Skin of body (tissue), 2 donors: Measurements from ENCODE around the gene NEO1. TPM values are rescaled to one million over a fixed set of nuclear protein-coding genes. Genes with fewer than 3 reads are reported as not detected.
A peak's percentile ranks its signal among the peaks of the same experiment; 100 is the strongest.
"Not testable (repeated sequence)": the region's sequence is repeated elsewhere in the genome, so short reads cannot be mapped to it uniquely, and the experiment has no call there.

ENCODE experiments used
- DNase-seq: peaks from one replicate; lab custom pipeline; 2025; lab: John Stamatoyannopoulos, UW
- total RNA-seq: library from RNA; depleted of rRNA; stranded (reverse); fragments of >200 nt; gene quantifications from one replicate; pipeline ENCODE4 v1.2.3, GENCODE V29; 2014

The NEO1 gene
- total RNA-seq, 1 donor from 2014 or later, result 66.0 TPM

- no peak for DNase-seq
Observed at GRCh38 chr15:73195166-73195565, 142.9 kb downstream of the NEO1 start.

GRCh38 chr15:73196113-73196512 is 143.8 kb downstream of the NEO1 start:
- no peak for DNase-seq

- no peak for DNase-seq
Observed at GRCh38 chr15:73200339-73200738, 148.1 kb downstream of the NEO1 start.

GRCh38 chr15:73210630-73211029 is 158.4 kb downstream of the NEO1 start:
- no peak for DNase-seq

GRCh38 chr15:73212424-73212823 is 160.2 kb downstream of the NEO1 start:
- no peak for DNase-seq

- DNase-seq, result not testable (repeated sequence)
Observed at GRCh38 chr15:73221450-73221849, 169.2 kb downstream of the NEO1 start.

- no peak for DNase-seq
Observed at GRCh38 chr15:73225358-73226015, 173.2 kb downstream of the NEO1 start.

GRCh38 chr15:73226093-73226814 is 174.0 kb downstream of the NEO1 start:
- DNase-seq, result no peak

- DNase-seq, result no peak
Observed at GRCh38 chr15:73227433-73228056, 175.3 kb downstream of the NEO1 start.

- DNase-seq, result no peak
Observed at GRCh38 chr15:73228128-73228646, 175.9 kb downstream of the NEO1 start.

GRCh38 chr15:73231661-73232419 is 179.6 kb downstream of the NEO1 start:
- DNase-seq, result no peak

- DNase-seq, result peak; percentile 17
Observed at GRCh38 chr15:73232776-73233175, 180.5 kb downstream of the NEO1 start.

GRCh38 chr15:73233623-73234022 is 181.4 kb downstream of the NEO1 start:
- DNase-seq, result no peak

- no peak for DNase-seq
Observed at GRCh38 chr15:73237910-73238309, 185.6 kb downstream of the NEO1 start.

- DNase-seq, result no peak
Observed at GRCh38 chr15:73239564-73240215, 187.4 kb downstream of the NEO1 start.

GRCh38 chr15:73240866-73241499 is 188.7 kb downstream of the NEO1 start:
- peak; percentile 31 for DNase-seq

GRCh38 chr15:73244333-73244732 is 192.1 kb downstream of the NEO1 start:
- DNase-seq, result no peak

GRCh38 chr15:73246439-73246838 is 194.2 kb downstream of the NEO1 start:
- no peak for DNase-seq

- no peak for DNase-seq
Observed at GRCh38 chr15:73246898-73247297, 194.6 kb downstream of the NEO1 start.

- DNase-seq, result no peak
Observed at GRCh38 chr15:73247331-73247730, 195.1 kb downstream of the NEO1 start.

- DNase-seq, result no peak
Observed at GRCh38 chr15:73249499-73249898, 197.2 kb downstream of the NEO1 start.
